IMR-90 (cell line): Measurements from ENCODE around the gene CAVIN2. TPM values are rescaled to one million over a fixed set of nuclear protein-coding genes. Genes with fewer than 3 reads are reported as not detected.
A peak's percentile ranks its signal among the peaks of the same experiment; 100 is the strongest.

ENCODE experiments used
- ATAC-seq: fragments of 200-7000 bp; cut with Tn5 transposase; 2 replicates; pipeline ENCODE4 v1.9.1; 2020; ENCODE audit warnings: low read depth, mild to moderate bottlenecking, moderate library complexity
- BruUV-seq: library from RNA; stranded (reverse); fragments of 400-500 nt; replicated peaks from 2 replicates; lab custom pipeline; 2021; lab: Mats Ljungman, UMichigan
- CTCF ChIA-PET: fragments of 300-600 bp; formaldehyde crosslinking; extraction: SDS; loops from one replicate; lab custom pipeline; 2021; ENCODE audit warnings: antibody characterized with exemption; lab: Yijun Ruan, JAX
- POLR2A ChIA-PET: fragments of 300-600 bp; sonication (Branson Sonifier 250); formaldehyde crosslinking; loops from one replicate; lab custom pipeline; 2022; ENCODE audit warnings: antibody characterized with exemption; ENCODE audit not compliant: unreplicated experiment; lab: Charles Lee
- DNase-seq: peaks from one replicate; pipeline ENCODE4 v3.0.0; 2013
- H2AFZ ChIP-seq: replicated peaks from 2 replicates; pipeline ENCODE3; 2013; ENCODE audit warnings: low read length, mild to moderate bottlenecking; ENCODE audit not compliant: poor library complexity
- H2AK5ac ChIP-seq: 2 replicates; pipeline ENCODE4 v1.6.1; 2013; ENCODE audit warnings: low read depth, low read length, inconsistent platforms
- H2AK9ac ChIP-seq: replicated peaks from 2 replicates; pipeline ENCODE3; 2013; ENCODE audit warnings: mild to moderate bottlenecking, low read depth, low read length, moderate library complexity; ENCODE audit not compliant: poor library complexity
- H2BK120ac ChIP-seq: 2 replicates; pipeline ENCODE4 v1.6.1; 2013; ENCODE audit warnings: low read depth, low read length, inconsistent platforms
- H2BK15ac ChIP-seq: 3 replicates; pipeline ENCODE4 v1.6.1; 2013; ENCODE audit warnings: low read depth, low read length, inconsistent platforms
- H2BK20ac ChIP-seq: 2 replicates; pipeline ENCODE4 v1.6.1; 2013; ENCODE audit warnings: low read depth, mild to moderate bottlenecking, inconsistent platforms, low read length, moderate library complexity
- H2BK5ac ChIP-seq: 2 replicates; pipeline ENCODE4 v1.6.1; 2013; ENCODE audit warnings: mild to moderate bottlenecking, low read depth, low read length, inconsistent platforms; ENCODE audit not compliant: poor library complexity, severe bottlenecking
- H3K14ac ChIP-seq: replicated peaks from 2 replicates; pipeline ENCODE4 v1.6.1; 2013; ENCODE audit warnings: low read depth, low read length, inconsistent platforms
- H3K18ac ChIP-seq: 2 replicates; pipeline ENCODE4 v1.6.1; 2013; ENCODE audit warnings: low read depth, low read length, control low read depth
- H3K23ac ChIP-seq: 2 replicates; pipeline ENCODE4 v1.6.1; 2013; ENCODE audit warnings: low read depth, low read length, inconsistent platforms
- H3K27ac ChIP-seq: 2 replicates; pipeline ENCODE4 v1.5.1; 2013; ENCODE audit warnings: mild to moderate bottlenecking, control low read depth, low read length; ENCODE audit not compliant: insufficient read depth
- H3K27me3 ChIP-seq: 2 replicates; pipeline ENCODE4 v1.6.1; 2013; ENCODE audit warnings: low read length; ENCODE audit not compliant: control insufficient read depth, insufficient read depth
- H3K36me3 ChIP-seq: 2 replicates; pipeline ENCODE4 v1.6.1; 2013; ENCODE audit warnings: low read length, mixed read lengths; ENCODE audit not compliant: control insufficient read depth, insufficient read depth
- H3K4ac ChIP-seq: 2 replicates; pipeline ENCODE4 v1.6.1; 2013; ENCODE audit warnings: low read depth, low read length, inconsistent platforms
- H3K4me1 ChIP-seq: 2 replicates; pipeline ENCODE4 v1.6.1; 2013; ENCODE audit warnings: low read length, mixed read lengths; ENCODE audit not compliant: control insufficient read depth, insufficient read depth
- H3K4me2 ChIP-seq: 2 replicates; pipeline ENCODE4 v1.6.1; 2013; ENCODE audit warnings: low read depth, mild to moderate bottlenecking, control low read depth, low read length, moderate library complexity
- H3K4me3 ChIP-seq: 2 replicates; pipeline ENCODE4 v1.5.1; 2013; ENCODE audit warnings: low read depth, mild to moderate bottlenecking, control low read depth, low read length, moderate library complexity; ENCODE audit not compliant: insufficient read depth
- H3K56ac ChIP-seq: 2 replicates; pipeline ENCODE4 v1.6.1; 2013; ENCODE audit warnings: low read length, inconsistent platforms; ENCODE audit not compliant: insufficient read depth; ENCODE audit errors: extremely low read depth
- H3K79me1 ChIP-seq, 2 experiments: 2 replicates each; pipeline ENCODE4 v1.6.1; 2013; ENCODE audit warnings: low read length in 2 of 2, inconsistent platforms in 1 of 2, low read depth in 1 of 2
- H3K9ac ChIP-seq: 2 replicates; pipeline ENCODE4 v1.6.1; 2013; ENCODE audit warnings: low read depth, low read length, control low read depth
- H3K9me1 ChIP-seq: 2 replicates; pipeline ENCODE4 v1.6.1; 2013; ENCODE audit warnings: low read length, inconsistent platforms; ENCODE audit not compliant: insufficient read depth
- H3K9me3 ChIP-seq: 2 replicates; pipeline ENCODE4 v1.6.1; 2013; ENCODE audit warnings: low read length; ENCODE audit not compliant: control insufficient read depth, insufficient read depth
- H4K20me1 ChIP-seq: 2 replicates; pipeline ENCODE4 v1.6.1; 2013; ENCODE audit warnings: low read length, inconsistent platforms; ENCODE audit not compliant: insufficient read depth
- H4K5ac ChIP-seq: 2 replicates; pipeline ENCODE4 v1.6.1; 2013; ENCODE audit warnings: mild to moderate bottlenecking, low read depth, low read length, control low read depth
- H4K8ac ChIP-seq, 2 experiments: 2 replicates each; pipeline ENCODE4 v1.6.1; 2013; ENCODE audit warnings: low read depth in 2 of 2, low read length in 2 of 2, control low read depth in 1 of 2, inconsistent platforms in 1 of 2
- H4K91ac ChIP-seq: 2 replicates; pipeline ENCODE4 v1.6.1; 2013; ENCODE audit warnings: low read depth, low read length, inconsistent platforms; ENCODE audit not compliant: insufficient read depth
- BHLHE40 ChIP-seq: fragments of 150-350 bp; IDR thresholded peaks from 2 replicates; pipeline ENCODE4 v1.6.1; 2016; ENCODE audit warnings: mild to moderate bottlenecking, low read depth, low read length
- CEBPB ChIP-seq: IDR thresholded peaks from 2 replicates; pipeline ENCODE4 v1.6.1; 2012; ENCODE audit warnings: low read depth, low read length, improper control_type of control experiment
- CHD1 ChIP-seq: IDR thresholded peaks from 2 replicates; pipeline ENCODE4 v1.6.1; 2012; ENCODE audit warnings: low read depth, low read length, improper control_type of control experiment
- FOS ChIP-seq: fragments of 150-350 bp; IDR thresholded peaks from 2 replicates; pipeline ENCODE4 v1.6.1; 2016; ENCODE audit warnings: low read depth, low read length
- MAFK ChIP-seq: IDR thresholded peaks from 2 replicates; pipeline ENCODE4 v1.6.1; 2012; ENCODE audit warnings: low read depth, low read length, improper control_type of control experiment
- MAZ ChIP-seq: IDR thresholded peaks from 2 replicates; pipeline ENCODE4 v1.6.1; 2012; ENCODE audit warnings: low read depth, mild to moderate bottlenecking, low read length, improper control_type of control experiment, moderate library complexity, borderline replicate concordance
- MXI1 ChIP-seq: IDR thresholded peaks from 2 replicates; pipeline ENCODE4 v1.6.1; 2012; ENCODE audit warnings: low read depth, mild to moderate bottlenecking, low read length, moderate library complexity, borderline replicate concordance
- NFE2L2 ChIP-seq: fragments of 150-350 bp; IDR thresholded peaks from 2 replicates; pipeline ENCODE4 v1.6.1; 2016; ENCODE audit warnings: low read depth, mild to moderate bottlenecking, low read length
- POLR2A ChIP-seq: IDR thresholded peaks from 2 replicates; pipeline ENCODE4 v1.6.1; 2012; ENCODE audit warnings: mild to moderate bottlenecking, low read depth, low read length
- RAD21 ChIP-seq: IDR thresholded peaks from 2 replicates; pipeline ENCODE4 v1.6.1; 2012; ENCODE audit warnings: low read length, improper control_type of control experiment
- RCOR1 ChIP-seq: IDR thresholded peaks from 2 replicates; pipeline ENCODE4 v1.6.1; 2012; ENCODE audit warnings: mild to moderate bottlenecking, low read length, improper control_type of control experiment; ENCODE audit not compliant: insufficient replicate concordance
- RFX5 ChIP-seq: IDR thresholded peaks from 2 replicates; pipeline ENCODE4 v1.8.0; 2012; ENCODE audit warnings: low read depth, mild to moderate bottlenecking, low read length, moderate library complexity
- SMC3 ChIP-seq: fragments of 150-350 bp; IDR thresholded peaks from 2 replicates; pipeline ENCODE4 v1.6.1; 2016; ENCODE audit warnings: low read depth, mild to moderate bottlenecking, antibody characterized with exemption, low read length, moderate library complexity
- WGBS, 2 experiments: methylation state at CpG; one replicate each; pipeline versions ENCODE4 v1.1.5 to v1.1.7; 2013; ENCODE audit warnings: missing lambda C conversion rate in 2 of 2; ENCODE audit not compliant: insufficient read length in 1 of 2; ENCODE audit errors: extremely low coverage in 2 of 2; 5-methylcytosine and 5-hydroxymethylcytosine counted together
- dilution Hi-C: fragments of 300-500 bp; cut with HindIII; formaldehyde crosslinking; loops from one replicate; pipeline ENCODE4 v1.14.3; 2018; ENCODE audit warnings: low sequenced_read_pairs; ENCODE audit not compliant: unreplicated experiment
- in situ Hi-C: fragments of 300-500 bp; cut with MboI; formaldehyde crosslinking; loops from 3 replicates; pipeline ENCODE4 v1.14.3; 2019; ENCODE audit warnings: low sequenced_read_pairs, inconsistent platforms, mixed read lengths
- intact Hi-C: fragments of 100-400 bp; cut with micrococcal nuclease; formaldehyde crosslinking; loops from 2 replicates; pipeline ENCODE4 v1.10.0; 2022
- polyA plus RNA-seq, 3 experiments: library from polyadenylated mRNA; depleted of rRNA; stranded (reverse); fragments of >200 nt; gene quantifications; 2 replicates each; pipeline ENCODE4 v1.2.3, GENCODE V29; 2012; ENCODE audit warnings: low replicate concordance in 1 of 3
- total RNA-seq: library from RNA; depleted of rRNA; stranded (reverse); fragments of >200 nt; gene quantifications from 2 replicates; pipeline ENCODE4 v1.2.3, GENCODE V29; 2012
- TF ChIP-seq, protein P1 (sequence below): fragments of 150-350 bp; IDR thresholded peaks from 2 replicates; pipeline ENCODE4 v1.6.1; 2017; ENCODE audit warnings: mild to moderate bottlenecking, antibody characterized with exemption, low read length, low read depth
- TF ChIP-seq, protein P2 (sequence below): conservative IDR thresholded peaks from 2 replicates; pipeline ENCODE4 v1.5.1; 2012; ENCODE audit warnings: mild to moderate bottlenecking, low read depth, low read length, improper control_type of control experiment
- TF ChIP-seq, protein P3 (sequence below): fragments of 150-350 bp; IDR thresholded peaks from 2 replicates; pipeline ENCODE4 v1.6.1; 2016; ENCODE audit warnings: low read depth, mild to moderate bottlenecking, low read length, moderate library complexity, borderline replicate concordance

Gene CAVIN2
- total and polyA plus RNA-seq, 2 of the 4 experiments (the other 2 are of a cell fraction): 7.7 to 11.5 TPM

DNA sequence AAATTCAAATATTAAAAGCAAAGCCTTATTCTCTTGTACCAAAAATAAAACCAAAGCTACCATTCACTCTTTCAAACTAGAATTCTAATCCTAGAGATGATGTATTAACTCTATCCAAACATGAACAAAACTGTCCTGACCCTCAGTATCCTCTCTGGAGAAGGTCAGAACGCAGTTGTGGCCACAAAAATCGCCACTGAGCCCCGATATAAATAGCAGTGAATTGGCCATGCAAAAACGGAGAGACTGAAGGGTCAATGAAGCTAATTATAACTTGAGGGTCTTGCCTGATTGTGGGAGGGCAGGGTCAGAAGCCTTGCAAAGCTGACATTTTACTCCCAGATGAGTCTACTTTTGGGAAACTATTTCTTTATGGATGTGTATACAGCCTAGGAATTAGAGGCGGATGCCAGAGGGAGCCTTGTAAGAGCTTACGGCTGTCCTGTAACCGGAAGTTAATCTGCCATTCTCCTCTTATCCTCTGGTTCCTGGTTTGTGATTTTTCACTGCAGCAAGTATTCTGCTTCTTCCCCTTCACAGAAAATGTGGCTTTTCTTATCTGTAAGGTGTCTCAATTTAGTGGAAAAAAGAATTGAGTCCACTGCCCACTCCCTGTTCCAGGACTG is 28.1 kb downstream of the CAVIN2 start:
- Histone ChIP-seq H3K4me2 (no peak overlapping the region), H3K9me3 (no peaks in the 10 kb centered on the region), H4K91ac (no peak overlapping the region), H4K5ac (no peak overlapping the region), H3K27ac (no peak overlapping the region), H3K9me1 (no peaks in the 10 kb centered on the region), H2BK20ac (no peak overlapping the region), H2AK5ac (no peak overlapping the region), H3K14ac (no peak overlapping the region), H3K4me1 (no peaks in the 10 kb centered on the region), H2BK15ac (no peak overlapping the region), H2AK9ac (no peak overlapping the region), H4K8ac (no peak overlapping the region), H3K23ac (no peak overlapping the region), H2AFZ (peak overlapping the region; percentile 47), H3K56ac (no peak overlapping the region), H3K9ac (no peak overlapping the region), H3K4me3 (no peak overlapping the region), H4K20me1 (no peaks in the 10 kb centered on the region), H2BK5ac (no peak overlapping the region), H3K18ac (no peak overlapping the region), H3K79me1 (no peaks in the 10 kb centered on the region), H2BK120ac (no peak overlapping the region), H3K27me3 (no peaks in the 10 kb centered on the region), H3K36me3 (no peaks in the 10 kb centered on the region), H3K4ac (no peak overlapping the region)
- no TSS peak for BruUV-seq
- no peak for TF ChIP-seq POLR2A
- no peak for TF ChIP-seq CEBPB
- TF ChIP-seq SMC3: no peak
- TF ChIP-seq NFE2L2: no peak
- TF ChIP-seq RCOR1: no peak
- no peak for TF ChIP-seq RFX5
- TF ChIP-seq, protein P1, sequence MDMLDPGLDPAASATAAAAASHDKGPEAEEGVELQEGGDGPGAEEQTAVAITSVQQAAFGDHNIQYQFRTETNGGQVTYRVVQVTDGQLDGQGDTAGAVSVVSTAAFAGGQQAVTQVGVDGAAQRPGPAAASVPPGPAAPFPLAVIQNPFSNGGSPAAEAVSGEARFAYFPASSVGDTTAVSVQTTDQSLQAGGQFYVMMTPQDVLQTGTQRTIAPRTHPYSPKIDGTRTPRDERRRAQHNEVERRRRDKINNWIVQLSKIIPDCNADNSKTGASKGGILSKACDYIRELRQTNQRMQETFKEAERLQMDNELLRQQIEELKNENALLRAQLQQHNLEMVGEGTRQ: no peak
- no peak for TF ChIP-seq MAFK
- no peak for TF ChIP-seq CHD1
- TF ChIP-seq, protein P2, sequence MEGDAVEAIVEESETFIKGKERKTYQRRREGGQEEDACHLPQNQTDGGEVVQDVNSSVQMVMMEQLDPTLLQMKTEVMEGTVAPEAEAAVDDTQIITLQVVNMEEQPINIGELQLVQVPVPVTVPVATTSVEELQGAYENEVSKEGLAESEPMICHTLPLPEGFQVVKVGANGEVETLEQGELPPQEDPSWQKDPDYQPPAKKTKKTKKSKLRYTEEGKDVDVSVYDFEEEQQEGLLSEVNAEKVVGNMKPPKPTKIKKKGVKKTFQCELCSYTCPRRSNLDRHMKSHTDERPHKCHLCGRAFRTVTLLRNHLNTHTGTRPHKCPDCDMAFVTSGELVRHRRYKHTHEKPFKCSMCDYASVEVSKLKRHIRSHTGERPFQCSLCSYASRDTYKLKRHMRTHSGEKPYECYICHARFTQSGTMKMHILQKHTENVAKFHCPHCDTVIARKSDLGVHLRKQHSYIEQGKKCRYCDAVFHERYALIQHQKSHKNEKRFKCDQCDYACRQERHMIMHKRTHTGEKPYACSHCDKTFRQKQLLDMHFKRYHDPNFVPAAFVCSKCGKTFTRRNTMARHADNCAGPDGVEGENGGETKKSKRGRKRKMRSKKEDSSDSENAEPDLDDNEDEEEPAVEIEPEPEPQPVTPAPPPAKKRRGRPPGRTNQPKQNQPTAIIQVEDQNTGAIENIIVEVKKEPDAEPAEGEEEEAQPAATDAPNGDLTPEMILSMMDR: no peak
- TF ChIP-seq RAD21: no peak
- no peak for TF ChIP-seq MAZ
- TF ChIP-seq, protein P3, sequence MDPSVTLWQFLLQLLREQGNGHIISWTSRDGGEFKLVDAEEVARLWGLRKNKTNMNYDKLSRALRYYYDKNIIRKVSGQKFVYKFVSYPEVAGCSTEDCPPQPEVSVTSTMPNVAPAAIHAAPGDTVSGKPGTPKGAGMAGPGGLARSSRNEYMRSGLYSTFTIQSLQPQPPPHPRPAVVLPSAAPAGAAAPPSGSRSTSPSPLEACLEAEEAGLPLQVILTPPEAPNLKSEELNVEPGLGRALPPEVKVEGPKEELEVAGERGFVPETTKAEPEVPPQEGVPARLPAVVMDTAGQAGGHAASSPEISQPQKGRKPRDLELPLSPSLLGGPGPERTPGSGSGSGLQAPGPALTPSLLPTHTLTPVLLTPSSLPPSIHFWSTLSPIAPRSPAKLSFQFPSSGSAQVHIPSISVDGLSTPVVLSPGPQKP: no peak
- no peak for TF ChIP-seq MXI1
- no peak for TF ChIP-seq BHLHE40
- no peak for TF ChIP-seq FOS
- DNase-seq: no peak
- in situ Hi-C loops: loop anchor here (10.0 kb wide), 2 partner anchors 254 to 466 kb away; no protein-coding TSS in a partner anchor
- POLR2A ChIA-PET: no interaction called here
- intact Hi-C loops: no loop called here
- 70% methylated on average over 2 of the region's 7 CpGs; no CpG with 5 or more reads in 1 of the 2 experiments for WGBS, 2 experiments
- dilution Hi-C loops: no loop called here
- ATAC-seq: no peak
- CTCF ChIA-PET: interaction anchor here (1.9 kb wide), 1 partner anchor 344 kb away, joined by 6 read pairs; no protein-coding TSS in a partner anchor
